ENCODE measurements around the gene ZBTB38.

DNA sequence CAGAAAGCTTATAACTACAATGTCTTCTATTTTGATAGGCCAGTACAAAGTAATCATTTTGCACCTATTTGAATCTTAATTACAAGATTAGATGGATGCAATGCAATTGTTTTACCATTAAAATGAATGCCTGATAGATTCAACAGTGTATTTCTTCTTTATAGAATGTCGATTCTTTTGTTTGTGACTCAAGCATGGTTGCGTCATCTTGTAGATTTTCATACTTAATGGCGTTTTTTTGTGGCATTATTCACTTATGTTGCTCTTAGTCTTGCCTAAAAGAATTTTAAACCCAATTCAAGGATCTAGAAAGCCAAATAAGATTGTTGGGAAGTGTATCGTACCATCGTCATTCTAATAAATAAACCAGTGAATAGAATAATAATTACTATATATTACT lies 21.4 kb downstream of the ZBTB38 start:
- TF ChIP-seq POLR2A (IDR thresholded peaks at IDR 0.05) (no peak), CTCF (IDR thresholded peaks at IDR 0.05) (no peak)
